GM23338 (cell line): ENCODE measurements around the gene RCC2. TPM values are rescaled to one million over a fixed set of nuclear protein-coding genes. Genes with fewer than 3 reads are reported as not detected.

Experiments used
- ATAC-seq: fragments of 200-7000 bp; cut with Tn5 transposase; 3 replicates; pipeline ENCODE4 v1.9.1; 2020
- DNase-seq: peaks from one replicate; pipeline ENCODE4 v3.0.0-alpha.2; 2015; ENCODE audit warnings: low spot score
- H2AFZ ChIP-seq: fragments of 200-600 bp; sonication (generic); 2 replicates; pipeline ENCODE4 v1.8.0; 2016; ENCODE audit warnings: antibody characterized with exemption, mild to moderate bottlenecking, moderate library complexity
- H3F3A ChIP-seq: fragments of 200-600 bp; sonication (generic); replicated peaks from 2 replicates; pipeline ENCODE4 v1.8.0; 2017; ENCODE audit warnings: antibody characterized with exemption, mixed run types, low read depth
- H3K27ac ChIP-seq: fragments of 200-600 bp; sonication (generic); 2 replicates; pipeline ENCODE4 v1.6.1; 2016; ENCODE audit warnings: low read depth
- H3K27me3 ChIP-seq: fragments of 200-600 bp; sonication (generic); 2 replicates; pipeline ENCODE4 v1.8.0; 2016; ENCODE audit warnings: mild to moderate bottlenecking, mixed run types, moderate library complexity; ENCODE audit not compliant: insufficient read depth
- H3K36me3 ChIP-seq: fragments of 200-600 bp; sonication (generic); 2 replicates; pipeline ENCODE4 v1.8.0; 2016; ENCODE audit warnings: mild to moderate bottlenecking; ENCODE audit not compliant: insufficient read depth
- H3K4me1 ChIP-seq: fragments of 200-600 bp; sonication (generic); 2 replicates; pipeline ENCODE4 v1.8.0; 2016; ENCODE audit warnings: mild to moderate bottlenecking, moderate library complexity; ENCODE audit not compliant: insufficient read depth
- H3K4me2 ChIP-seq: fragments of 200-600 bp; sonication (generic); 2 replicates; pipeline ENCODE4 v1.7.1; 2017; ENCODE audit warnings: mixed run types
- H3K4me3 ChIP-seq: fragments of 200-600 bp; sonication (generic); 2 replicates; pipeline ENCODE4 v1.6.1; 2016; ENCODE audit warnings: mixed run types
- H3K79me2 ChIP-seq: fragments of 200-600 bp; sonication (generic); replicated peaks from 2 replicates; pipeline ENCODE4 v1.8.0; 2017; ENCODE audit warnings: mild to moderate bottlenecking; ENCODE audit not compliant: insufficient read depth
- H3K9me2 ChIP-seq: fragments of 200-600 bp; sonication (generic); 2 replicates; pipeline ENCODE4 v1.8.0; 2017; ENCODE audit not compliant: insufficient read depth
- H4K20me1 ChIP-seq: fragments of 200-600 bp; sonication (generic); replicated peaks from 2 replicates; pipeline ENCODE4 v1.8.0; 2017; ENCODE audit warnings: mild to moderate bottlenecking; ENCODE audit not compliant: insufficient read depth
- H3K27ac Mint-ChIP-seq: 2 replicates; pipeline ENCODE4 v1.8.0; 2020; ENCODE audit warnings: inconsistent platforms, mild to moderate bottlenecking, moderate library complexity, mixed read lengths
- H3K27me3 Mint-ChIP-seq: 3 replicates; pipeline ENCODE4 v1.8.0; 2022; ENCODE audit warnings: low read depth, mild to moderate bottlenecking, moderate library complexity, mixed read lengths, inconsistent platforms; ENCODE audit not compliant: insufficient read depth, poor library complexity
- H3K36me3 Mint-ChIP-seq: 3 replicates; pipeline ENCODE4 v1.8.0; 2021; ENCODE audit warnings: low read depth, mild to moderate bottlenecking, inconsistent platforms, moderate library complexity, mixed read lengths
- H3K4me1 Mint-ChIP-seq: 3 replicates; pipeline ENCODE4 v1.8.0; 2020; ENCODE audit warnings: mild to moderate bottlenecking, inconsistent platforms, mixed read lengths
- H3K4me3 Mint-ChIP-seq: 3 replicates; pipeline ENCODE4 v1.8.0; 2021; ENCODE audit warnings: moderate library complexity, mild to moderate bottlenecking, inconsistent platforms, mixed read lengths
- H3K9me3 Mint-ChIP-seq: 3 replicates; pipeline ENCODE4 v1.8.0; 2020; ENCODE audit warnings: moderate library complexity, mild to moderate bottlenecking, inconsistent platforms, mixed read lengths
- CREB1 ChIP-seq: fragments of 250-450 bp; sonication (Bioruptor Pico); IDR thresholded peaks from 2 replicates; pipeline ENCODE4 v1.5.0; 2020; ENCODE audit warnings: low read depth, mild to moderate bottlenecking, moderate library complexity
- EZH2 ChIP-seq: fragments of 200-600 bp; sonication (generic); IDR thresholded peaks from one replicate; pipeline ENCODE4 v1.8.0; 2017; ENCODE audit warnings: antibody characterized with exemption, mild to moderate bottlenecking, low read depth; ENCODE audit not compliant: unreplicated experiment
- JUNB ChIP-seq: IDR thresholded peaks from one replicate; pipeline ENCODE4 v1.6.1; 2016; ENCODE audit warnings: antibody characterized with exemption; ENCODE audit not compliant: unreplicated experiment
- STAT1 ChIP-seq: IDR thresholded peaks from one replicate; pipeline ENCODE4 v1.6.1; 2016; ENCODE audit warnings: antibody characterized with exemption; ENCODE audit not compliant: unreplicated experiment
- ZNF462 ChIP-seq: fragments of 250-450 bp; sonication (Bioruptor Pico); IDR thresholded peaks from 2 replicates; pipeline ENCODE4 v1.5.0; 2020; ENCODE audit warnings: mild to moderate bottlenecking, moderate library complexity
- polyA plus RNA-seq: library from polyadenylated mRNA; unstranded; fragments of >200 nt; fragmentation: Nextera tagmentation; extraction: Ambion mirVana; gene quantifications from 2 replicates; pipeline ENCODE4 v1.2.1, GENCODE V29; 2016
- total RNA-seq: library from RNA; depleted of rRNA; stranded (reverse); fragments of >200 nt; shearing (Covaris generic); gene quantifications from 2 replicates; pipeline ENCODE4 v1.2.3, GENCODE V29; 2014
- TF ChIP-seq, protein P1 (sequence below): IDR thresholded peaks from 2 replicates; pipeline ENCODE4 v1.6.1; 2016; ENCODE audit warnings: antibody characterized with exemption
- TF ChIP-seq, protein P2 (sequence below), 2 experiments: fragments of 200-600 bp in 1 of 2; sonication (generic) in 1 of 2; conservative IDR thresholded peaks; 2 replicates each; pipeline versions ENCODE4 v1.5.1 to v1.6.1; 2016 to 2017; ENCODE audit warnings: antibody characterized with exemption in 2 of 2, low read depth in 2 of 2, mild to moderate bottlenecking in 2 of 2, moderate library complexity in 1 of 2

The RCC2 gene
- total and polyA plus RNA-seq, 2 experiments from 2014 or later: 97.1 to 386 TPM

GRCh38 chr1:17400725-17401341 lies 38.6 kb downstream of the RCC2 start:
- H3K27me3 Mint-ChIP-seq: peaks cover 19% of the 10 kb centered on the region
- peak; percentile 14 for ATAC-seq

GRCh38 chr1:17397910-17398695 lies 41.4 kb downstream of the RCC2 start:
- Histone ChIP-seq H3F3A (peaks cover 13% of the 10 kb centered on the region; the same call in 1 of the 2 replicates), H3K4me1 (no peaks in the 10 kb centered on the region), H2AFZ (no peak overlapping the region), H4K20me1 (no peaks in the 10 kb centered on the region), H3K79me2 (no peaks in the 10 kb centered on the region), H3K4me3 (no peak overlapping the region), H3K36me3 (no peaks in the 10 kb centered on the region), H3K4me2 (no peak overlapping the region), H3K27ac (no peak overlapping the region), H3K9me2 (no peaks in the 10 kb centered on the region), H3K27me3 (no peaks in the 10 kb centered on the region)
- Mint-ChIP-seq H3K27me3 (no peaks in the 10 kb centered on the region), H3K36me3 (no peaks in the 10 kb centered on the region), H3K9me3 (no peaks in the 10 kb centered on the region), H3K27ac (no peak overlapping the region), H3K4me3 (no peak overlapping the region), H3K4me1 (peaks cover 11% of the 10 kb centered on the region)
- DNase-seq (no peak), ATAC-seq (no peak)
- TF ChIP-seq, protein P1, sequence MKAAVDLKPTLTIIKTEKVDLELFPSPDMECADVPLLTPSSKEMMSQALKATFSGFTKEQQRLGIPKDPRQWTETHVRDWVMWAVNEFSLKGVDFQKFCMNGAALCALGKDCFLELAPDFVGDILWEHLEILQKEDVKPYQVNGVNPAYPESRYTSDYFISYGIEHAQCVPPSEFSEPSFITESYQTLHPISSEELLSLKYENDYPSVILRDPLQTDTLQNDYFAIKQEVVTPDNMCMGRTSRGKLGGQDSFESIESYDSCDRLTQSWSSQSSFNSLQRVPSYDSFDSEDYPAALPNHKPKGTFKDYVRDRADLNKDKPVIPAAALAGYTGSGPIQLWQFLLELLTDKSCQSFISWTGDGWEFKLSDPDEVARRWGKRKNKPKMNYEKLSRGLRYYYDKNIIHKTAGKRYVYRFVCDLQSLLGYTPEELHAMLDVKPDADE: no peak
- TF ChIP-seq CREB1 (CRISPR knock-in tag): no peak
- no peak for TF ChIP-seq ZNF462 (CRISPR knock-in tag)
- TF ChIP-seq JUNB: no peak
- no peak for TF ChIP-seq STAT1
- no peak for TF ChIP-seq EZH2

More at GRCh38 chr1:17400725-17401341, 38.6 kb downstream of the RCC2 start:
- H3K36me3 Mint-ChIP-seq: peaks cover 7% of the 10 kb centered on the region; the same call in 2 of the 3 replicates
- no peaks in the 10 kb centered on the region for H3K27me3 ChIP-seq
- no peaks in the 10 kb centered on the region for H3K36me3 ChIP-seq
- no peak for DNase-seq
- H3K4me3 Mint-ChIP-seq: no peak overlapping the region
- no peaks in the 10 kb centered on the region; the same call in 1 of the 2 replicates for H3K4me1 ChIP-seq
- TF ChIP-seq, protein P2, sequence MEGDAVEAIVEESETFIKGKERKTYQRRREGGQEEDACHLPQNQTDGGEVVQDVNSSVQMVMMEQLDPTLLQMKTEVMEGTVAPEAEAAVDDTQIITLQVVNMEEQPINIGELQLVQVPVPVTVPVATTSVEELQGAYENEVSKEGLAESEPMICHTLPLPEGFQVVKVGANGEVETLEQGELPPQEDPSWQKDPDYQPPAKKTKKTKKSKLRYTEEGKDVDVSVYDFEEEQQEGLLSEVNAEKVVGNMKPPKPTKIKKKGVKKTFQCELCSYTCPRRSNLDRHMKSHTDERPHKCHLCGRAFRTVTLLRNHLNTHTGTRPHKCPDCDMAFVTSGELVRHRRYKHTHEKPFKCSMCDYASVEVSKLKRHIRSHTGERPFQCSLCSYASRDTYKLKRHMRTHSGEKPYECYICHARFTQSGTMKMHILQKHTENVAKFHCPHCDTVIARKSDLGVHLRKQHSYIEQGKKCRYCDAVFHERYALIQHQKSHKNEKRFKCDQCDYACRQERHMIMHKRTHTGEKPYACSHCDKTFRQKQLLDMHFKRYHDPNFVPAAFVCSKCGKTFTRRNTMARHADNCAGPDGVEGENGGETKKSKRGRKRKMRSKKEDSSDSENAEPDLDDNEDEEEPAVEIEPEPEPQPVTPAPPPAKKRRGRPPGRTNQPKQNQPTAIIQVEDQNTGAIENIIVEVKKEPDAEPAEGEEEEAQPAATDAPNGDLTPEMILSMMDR (conservative IDR thresholded peaks at IDR 0.05; ENCODE audit: low read depth in 2 of 2): peak in 1 of 2 experiments; percentile 16; a peak in 1 of 4 replicates
- TF ChIP-seq STAT1: no peak
- H3K9me3 Mint-ChIP-seq: peaks cover 3% of the 10 kb centered on the region; the same call in 1 of the 3 replicates
- H4K20me1 ChIP-seq: no peaks in the 10 kb centered on the region
- H3F3A ChIP-seq: peaks cover 31% of the 10 kb centered on the region
- no peak overlapping the region for H2AFZ ChIP-seq
- no peak overlapping the region for H3K4me2 ChIP-seq
- no peak overlapping the region for H3K27ac Mint-ChIP-seq
- H3K27ac ChIP-seq: no peak overlapping the region
- no peaks in the 10 kb centered on the region for H3K79me2 ChIP-seq
- no peaks in the 10 kb centered on the region for H3K9me2 ChIP-seq
- H3K4me3 ChIP-seq: no peak overlapping the region
- H3K4me1 Mint-ChIP-seq: peaks cover 29% of the 10 kb centered on the region
